Astrocyte of the cerebellum (primary cell): ENCODE measurements around the gene CCND2.

ENCODE experiments used
- DNase-seq: peaks from one replicate; pipeline ENCODE4 v3.0.0-alpha.2; 2011; ENCODE audit warnings: low read depth
- H3K4me3 ChIP-seq: 2 replicates; pipeline ENCODE4 v1.5.1; 2011; ENCODE audit warnings: mild to moderate bottlenecking, low read depth, low read length, moderate library complexity
- CTCF ChIP-seq: IDR thresholded peaks from 2 replicates; pipeline ENCODE4 v1.5.1; 2012; ENCODE audit warnings: low read length, low read depth, moderate library complexity, mild to moderate bottlenecking; ENCODE audit errors: missing control alignments
- in situ Hi-C: cut with HindIII; loops from 2 replicates; pipeline ENCODE4 v1.10.0; 2017; ENCODE audit warnings: low sequenced_read_pairs

Gene CCND2

DNA sequence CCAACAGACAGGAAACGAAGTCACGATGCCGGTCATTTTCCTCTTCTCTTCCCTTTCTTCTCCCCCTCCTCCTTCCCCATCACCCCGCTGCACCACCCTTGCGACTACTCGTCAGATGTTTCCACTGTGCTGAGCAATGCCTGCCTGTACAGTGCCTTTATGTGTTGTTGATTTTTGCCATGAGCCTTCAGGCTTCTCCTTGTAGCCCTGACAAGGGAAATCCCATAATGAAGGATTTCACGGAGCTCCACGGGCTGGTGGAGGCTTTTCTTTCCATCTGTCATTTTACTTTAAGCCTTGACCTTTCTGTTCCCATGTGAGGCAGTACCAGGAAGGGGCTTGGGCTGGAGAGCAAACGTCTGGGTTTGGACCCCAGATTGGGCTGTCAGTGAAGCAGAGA is 28.7 kb upstream of the CCND2 start:
- in situ Hi-C loops: no loop called here
- no peak overlapping the region for H3K4me3 ChIP-seq
- no peak for DNase-seq
- no peak for TF ChIP-seq CTCF

GRCh38 chr12:4245446-4245845 is 28.1 kb upstream of the CCND2 start:
- in situ Hi-C loops: no loop called here
- no peak for DNase-seq
- no peak overlapping the region for H3K4me3 ChIP-seq
- no peak for TF ChIP-seq CTCF

DNA sequence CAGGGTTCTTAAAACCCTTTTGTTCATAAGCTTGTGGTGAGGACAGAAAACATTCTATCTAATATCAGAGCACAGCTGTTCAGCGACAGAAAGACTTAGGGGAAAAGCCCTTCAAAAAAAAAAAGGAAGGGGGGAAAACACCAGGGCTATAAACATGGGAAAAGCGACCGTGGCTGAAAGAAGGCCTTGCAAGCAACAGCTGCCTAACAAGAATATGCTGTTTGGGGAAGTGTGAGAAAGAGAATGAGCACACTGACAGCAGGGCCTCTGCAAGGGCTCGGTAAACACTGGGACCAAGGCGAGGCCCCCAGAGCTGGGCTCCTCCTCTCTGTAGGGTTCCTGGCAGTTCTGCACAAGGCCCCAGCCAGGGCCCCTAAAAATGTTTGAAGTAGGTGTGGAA is 27.4 kb upstream of the CCND2 start:
- no peak overlapping the region for H3K4me3 ChIP-seq
- no peak for DNase-seq
- in situ Hi-C loops: no loop called here
- no peak for TF ChIP-seq CTCF

DNA sequence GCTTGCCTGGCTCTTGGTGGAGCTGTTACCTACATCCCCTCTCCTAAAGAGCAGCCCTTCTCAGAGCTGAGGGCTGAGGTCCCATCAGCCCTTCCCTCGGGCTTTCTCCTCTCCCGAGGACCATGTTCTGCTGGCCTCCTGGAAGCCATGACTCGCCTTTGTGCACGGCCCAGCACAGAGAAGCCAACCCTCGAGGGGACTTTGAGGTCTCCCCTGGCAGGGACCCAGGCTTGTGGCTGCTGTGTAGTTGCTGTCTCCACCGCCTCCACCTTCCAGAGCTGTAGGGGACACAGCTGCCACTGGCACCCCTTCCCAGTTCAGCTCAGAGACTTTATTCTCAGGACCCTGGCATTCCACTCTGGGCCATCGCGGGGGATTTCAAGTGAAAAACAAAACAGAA is 22.9 kb upstream of the CCND2 start:
- in situ Hi-C loops: no loop called here
- TF ChIP-seq CTCF: no peak
- no peak overlapping the region for H3K4me3 ChIP-seq
- no peak for DNase-seq

- no peak for DNase-seq
- no peak overlapping the region for H3K4me3 ChIP-seq
- in situ Hi-C loops: no loop called here
- TF ChIP-seq CTCF: no peak
Observed at GRCh38 chr12:4251216-4251891, 22.2 kb upstream of the CCND2 start.

- TF ChIP-seq CTCF: no peak
- no peak overlapping the region for H3K4me3 ChIP-seq
- no peak for DNase-seq
- in situ Hi-C loops: no loop called here
Observed at GRCh38 chr12:4251967-4252366, 21.6 kb upstream of the CCND2 start.

GRCh38 chr12:4252601-4253000 is 21.0 kb upstream of the CCND2 start:
- in situ Hi-C loops: no loop called here
- TF ChIP-seq CTCF: no peak
- no peak for DNase-seq
- no peak overlapping the region for H3K4me3 ChIP-seq
